GM23338 (cell line): Measurements from ENCODE around the gene COA1.

Experiments
- CREB1 ChIP-seq: fragments of 250-450 bp; sonication (Bioruptor Pico); IDR thresholded peaks from 2 replicates; pipeline ENCODE4 v1.5.0; 2020; ENCODE audit warnings: low read depth, mild to moderate bottlenecking, moderate library complexity
- CTCF ChIP-seq, 2 experiments: fragments of 200-600 bp in 1 of 2; sonication (generic) in 1 of 2; conservative IDR thresholded peaks; 2 replicates each; pipeline versions ENCODE4 v1.5.1 to v1.6.1; 2016 to 2017; ENCODE audit warnings: antibody characterized with exemption in 2 of 2, low read depth in 2 of 2, mild to moderate bottlenecking in 2 of 2, moderate library complexity in 1 of 2
- ETS1 ChIP-seq: IDR thresholded peaks from 2 replicates; pipeline ENCODE4 v1.6.1; 2016; ENCODE audit warnings: antibody characterized with exemption
- EZH2 ChIP-seq: fragments of 200-600 bp; sonication (generic); IDR thresholded peaks from one replicate; pipeline ENCODE4 v1.8.0; 2017; ENCODE audit warnings: antibody characterized with exemption, mild to moderate bottlenecking, low read depth; ENCODE audit not compliant: unreplicated experiment
- EZH2phosphoT487 ChIP-seq: fragments of 200-600 bp; sonication (generic); IDR thresholded peaks from one replicate; pipeline ENCODE4 v1.8.1; 2018; ENCODE audit warnings: antibody characterized with exemption; ENCODE audit not compliant: unreplicated experiment
- JUNB ChIP-seq: IDR thresholded peaks from one replicate; pipeline ENCODE4 v1.6.1; 2016; ENCODE audit warnings: antibody characterized with exemption; ENCODE audit not compliant: unreplicated experiment
- POLR2AphosphoS5 ChIP-seq: IDR thresholded peaks from 2 replicates; pipeline ENCODE4 v1.6.1; 2016; ENCODE audit warnings: antibody characterized with exemption, low read depth
- REST ChIP-seq: IDR thresholded peaks from one replicate; pipeline ENCODE4 v1.6.1; 2018; ENCODE audit warnings: antibody characterized with exemption; ENCODE audit not compliant: unreplicated experiment

- TF ChIP-seq CTCF (conservative IDR thresholded peaks at IDR 0.05; ENCODE audit: low read depth in 2 of 2) (no peak), POLR2AphosphoS5 (no peak), CREB1 (CRISPR knock-in tag) (no peak), ETS1 (no peak), JUNB (no peak), EZH2phosphoT487 (no peak), EZH2 (no peak), REST (no peak)
These were observed 23.1 kb upstream of the COA1 start for GRCh38 chr7:43752411-43752810.
